ENCODE data around the gene SLC6A19. TPM values are rescaled to one million over a fixed set of nuclear protein-coding genes. Genes with fewer than 3 reads are reported as not detected.
"Not testable (repeated sequence)": the region's sequence is repeated elsewhere in the genome, so short reads cannot be mapped to it uniquely, and the experiment has no call there.

Gene SLC6A19
- total RNA-seq, 2 donors from 2014 or later, result 0.09 to 0.15 TPM

DNA sequence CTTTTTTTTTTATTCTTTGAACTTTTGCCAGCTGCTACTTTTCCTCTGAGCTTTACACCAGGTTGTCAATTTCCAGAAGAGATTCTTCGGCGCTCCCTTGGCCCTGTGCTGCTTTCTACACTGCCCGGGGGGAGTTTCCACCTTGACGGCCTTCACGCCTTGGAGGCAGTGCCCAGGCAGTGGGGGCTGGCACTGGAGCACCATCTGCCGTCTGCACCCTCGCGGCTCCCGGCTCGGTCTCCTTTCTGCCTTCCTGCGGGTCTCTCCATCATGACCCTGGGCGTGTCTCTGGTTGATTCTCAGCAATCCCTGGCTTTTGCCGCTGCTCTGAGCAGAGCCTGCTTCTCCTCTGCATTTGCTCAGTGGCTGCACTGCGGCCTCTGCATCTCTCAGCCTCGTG, 26.7 kb downstream of the SLC6A19 start:
- H3K4me1 ChIP-seq (ENCODE audit: control insufficient read depth, insufficient read depth, low read length), result no peaks in the 10 kb centered on the region
- H3K27me3 Mint-ChIP-seq (ENCODE audit: insufficient read depth), result no peaks in the 10 kb centered on the region
- no peaks in the 10 kb centered on the region for H3K9me3 Mint-ChIP-seq
- DNase-seq, result no peak
- whole genome bisulfite sequencing, 2 experiments (ENCODE audit: insufficient coverage in 1 of 2, insufficient read length in 1 of 2), result 81 to 87% methylated on average over 15 of the region's 15 CpGs
- H3K27ac Mint-ChIP-seq, result no peak overlapping the region
- no peaks in the 10 kb centered on the region for H3K36me3 ChIP-seq (ENCODE audit: control insufficient read depth, insufficient read depth, low read length)
- H3K4me3 Mint-ChIP-seq, result no peak overlapping the region
- H3K27ac ChIP-seq (ENCODE audit: low read depth, low read length), result no peak overlapping the region
- H3K9me3 ChIP-seq (ENCODE audit: control insufficient read depth, low read length), result no peaks in the 10 kb centered on the region
- H3K27me3 ChIP-seq (ENCODE audit: control insufficient read depth, insufficient read depth, low read length, poor library complexity, severe bottlenecking), result no peaks in the 10 kb centered on the region
- TF ChIP-seq, protein P1, sequence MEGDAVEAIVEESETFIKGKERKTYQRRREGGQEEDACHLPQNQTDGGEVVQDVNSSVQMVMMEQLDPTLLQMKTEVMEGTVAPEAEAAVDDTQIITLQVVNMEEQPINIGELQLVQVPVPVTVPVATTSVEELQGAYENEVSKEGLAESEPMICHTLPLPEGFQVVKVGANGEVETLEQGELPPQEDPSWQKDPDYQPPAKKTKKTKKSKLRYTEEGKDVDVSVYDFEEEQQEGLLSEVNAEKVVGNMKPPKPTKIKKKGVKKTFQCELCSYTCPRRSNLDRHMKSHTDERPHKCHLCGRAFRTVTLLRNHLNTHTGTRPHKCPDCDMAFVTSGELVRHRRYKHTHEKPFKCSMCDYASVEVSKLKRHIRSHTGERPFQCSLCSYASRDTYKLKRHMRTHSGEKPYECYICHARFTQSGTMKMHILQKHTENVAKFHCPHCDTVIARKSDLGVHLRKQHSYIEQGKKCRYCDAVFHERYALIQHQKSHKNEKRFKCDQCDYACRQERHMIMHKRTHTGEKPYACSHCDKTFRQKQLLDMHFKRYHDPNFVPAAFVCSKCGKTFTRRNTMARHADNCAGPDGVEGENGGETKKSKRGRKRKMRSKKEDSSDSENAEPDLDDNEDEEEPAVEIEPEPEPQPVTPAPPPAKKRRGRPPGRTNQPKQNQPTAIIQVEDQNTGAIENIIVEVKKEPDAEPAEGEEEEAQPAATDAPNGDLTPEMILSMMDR (conservative IDR thresholded peaks at IDR 0.05), result no peak
- H3K4me3 ChIP-seq (ENCODE audit: low read length), result no peak overlapping the region
- no peaks in the 10 kb centered on the region for H3K4me1 Mint-ChIP-seq
- H3K9ac ChIP-seq (ENCODE audit: extremely low read depth, low read length, poor library complexity, severe bottlenecking), result no peak overlapping the region
- H3K36me3 Mint-ChIP-seq (ENCODE audit: low read depth), result no peaks in the 10 kb centered on the region

DNA sequence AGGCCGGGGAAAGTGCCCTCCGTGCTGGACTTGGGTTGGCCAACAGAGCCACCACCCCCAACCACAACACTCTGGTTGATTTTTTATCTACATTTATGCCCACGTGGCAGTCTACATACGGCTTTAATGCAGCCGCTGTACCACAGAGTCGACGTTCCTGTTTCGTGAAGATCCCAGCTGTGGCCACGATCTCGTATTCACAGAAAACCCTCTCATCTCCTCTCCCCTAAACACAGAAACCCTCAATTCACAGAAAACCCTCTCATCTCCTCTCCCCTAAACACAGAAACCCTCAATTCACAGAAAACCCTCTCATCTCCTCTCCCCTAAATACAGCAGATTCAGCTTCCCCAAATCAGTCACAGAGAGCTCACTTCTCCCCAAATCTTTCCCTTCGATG, 27.6 kb downstream of the SLC6A19 start:
- not testable (repeated sequence) for H3K4me3 ChIP-seq (ENCODE audit: low read length); H3K36me3 Mint-ChIP-seq (ENCODE audit: low read depth); H3K9me3 ChIP-seq (ENCODE audit: control insufficient read depth, low read length); H3K27ac Mint-ChIP-seq; H3K9ac ChIP-seq (ENCODE audit: extremely low read depth, low read length, poor library complexity, severe bottlenecking); H3K36me3 ChIP-seq (ENCODE audit: control insufficient read depth, insufficient read depth, low read length); H3K4me3 Mint-ChIP-seq; H3K27me3 ChIP-seq (ENCODE audit: control insufficient read depth, insufficient read depth, low read length, poor library complexity, severe bottlenecking); H3K9me3 Mint-ChIP-seq; H3K4me1 Mint-ChIP-seq; DNase-seq; H3K4me1 ChIP-seq (ENCODE audit: control insufficient read depth, insufficient read depth, low read length); H3K27me3 Mint-ChIP-seq (ENCODE audit: insufficient read depth); H3K27ac ChIP-seq (ENCODE audit: low read depth, low read length)
- WGBS, 2 experiments (ENCODE audit: insufficient coverage in 1 of 2, insufficient read length in 1 of 2), result 88 to 100% methylated on average over 8 to 11 of the region's 11 CpGs

DNA sequence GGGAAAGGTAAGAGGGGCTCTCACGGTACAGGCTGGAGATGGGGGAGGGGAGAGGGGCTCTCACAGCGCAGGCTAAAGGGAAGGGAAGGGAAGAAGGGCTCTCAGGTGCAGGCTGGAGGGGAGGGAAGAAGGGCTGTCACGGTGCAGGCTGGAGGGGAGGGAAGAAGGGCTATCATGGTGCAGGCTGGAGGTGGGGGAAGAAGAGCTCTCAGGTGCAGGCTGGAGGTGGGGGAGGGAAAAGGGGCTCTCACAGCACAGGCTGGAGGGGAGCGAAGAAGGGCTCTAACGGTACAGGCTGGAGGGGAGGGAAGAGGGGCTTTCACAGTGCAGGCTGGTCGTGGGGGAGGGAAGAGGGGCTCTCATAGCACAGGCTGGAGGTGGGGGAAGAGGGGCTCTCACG, 28.4 kb downstream of the SLC6A19 start:
- 39 to 71% methylated on average over 3 to 7 of the region's 7 CpGs for WGBS, 2 experiments (ENCODE audit: insufficient coverage in 1 of 2, insufficient read length in 1 of 2)
- H3K4me1 Mint-ChIP-seq, result no peaks in the 10 kb centered on the region
- no peak overlapping the region for H3K9ac ChIP-seq (ENCODE audit: extremely low read depth, low read length, poor library complexity, severe bottlenecking)

More for the DNA sequence above, 28.4 kb downstream of the SLC6A19 start:
- no peak overlapping the region for H3K27ac Mint-ChIP-seq
- H3K4me3 Mint-ChIP-seq, result no peak overlapping the region
- no peaks in the 10 kb centered on the region for H3K36me3 Mint-ChIP-seq (ENCODE audit: low read depth)
- Histone ChIP-seq H3K9me3 (ENCODE audit: control insufficient read depth, low read length) (no peaks in the 10 kb centered on the region), H3K36me3 (ENCODE audit: control insufficient read depth, insufficient read depth, low read length) (no peaks in the 10 kb centered on the region), H3K27ac (ENCODE audit: low read depth, low read length) (no peak overlapping the region), H3K4me1 (ENCODE audit: control insufficient read depth, insufficient read depth, low read length) (no peaks in the 10 kb centered on the region), H3K4me3 (ENCODE audit: low read length) (no peak overlapping the region), H3K27me3 (ENCODE audit: control insufficient read depth, insufficient read depth, low read length, poor library complexity, severe bottlenecking) (no peaks in the 10 kb centered on the region)
- no peaks in the 10 kb centered on the region for H3K9me3 Mint-ChIP-seq
- H3K27me3 Mint-ChIP-seq (ENCODE audit: insufficient read depth), result no peaks in the 10 kb centered on the region
- TF ChIP-seq, protein P1 (conservative IDR thresholded peaks at IDR 0.05), result no peak
- no peak for DNase-seq

Data from endodermal cell (in vitro differentiated cells).